SK-MEL-5 (cell line): ENCODE data around the gene ASPSCR1. TPM values are rescaled to one million over a fixed set of nuclear protein-coding genes. Genes with fewer than 3 reads are reported as not detected.
A peak's percentile ranks its signal among the peaks of the same experiment; 100 is the strongest.

Experiments
- DNase-seq: peaks from one replicate; pipeline ENCODE4 v3.0.0-alpha.2; 2016; ENCODE audit warnings: low read depth, low spot score
- in situ Hi-C: cut with HindIII; loops from 2 replicates; pipeline ENCODE4 v1.10.0; 2016; ENCODE audit warnings: low sequenced_read_pairs, high pct_unique_total_duplicates, low pct_unique_long_range_greater_than_20kb
- total RNA-seq: library from RNA; depleted of rRNA; stranded (reverse); fragments of >200 nt; shearing (Covaris generic); gene quantifications from 2 replicates; pipeline ENCODE4 v1.2.3, GENCODE V29; 2014

The ASPSCR1 gene
- total RNA-seq, 1 experiment from 2014 or later: 80.5 TPM

DNA sequence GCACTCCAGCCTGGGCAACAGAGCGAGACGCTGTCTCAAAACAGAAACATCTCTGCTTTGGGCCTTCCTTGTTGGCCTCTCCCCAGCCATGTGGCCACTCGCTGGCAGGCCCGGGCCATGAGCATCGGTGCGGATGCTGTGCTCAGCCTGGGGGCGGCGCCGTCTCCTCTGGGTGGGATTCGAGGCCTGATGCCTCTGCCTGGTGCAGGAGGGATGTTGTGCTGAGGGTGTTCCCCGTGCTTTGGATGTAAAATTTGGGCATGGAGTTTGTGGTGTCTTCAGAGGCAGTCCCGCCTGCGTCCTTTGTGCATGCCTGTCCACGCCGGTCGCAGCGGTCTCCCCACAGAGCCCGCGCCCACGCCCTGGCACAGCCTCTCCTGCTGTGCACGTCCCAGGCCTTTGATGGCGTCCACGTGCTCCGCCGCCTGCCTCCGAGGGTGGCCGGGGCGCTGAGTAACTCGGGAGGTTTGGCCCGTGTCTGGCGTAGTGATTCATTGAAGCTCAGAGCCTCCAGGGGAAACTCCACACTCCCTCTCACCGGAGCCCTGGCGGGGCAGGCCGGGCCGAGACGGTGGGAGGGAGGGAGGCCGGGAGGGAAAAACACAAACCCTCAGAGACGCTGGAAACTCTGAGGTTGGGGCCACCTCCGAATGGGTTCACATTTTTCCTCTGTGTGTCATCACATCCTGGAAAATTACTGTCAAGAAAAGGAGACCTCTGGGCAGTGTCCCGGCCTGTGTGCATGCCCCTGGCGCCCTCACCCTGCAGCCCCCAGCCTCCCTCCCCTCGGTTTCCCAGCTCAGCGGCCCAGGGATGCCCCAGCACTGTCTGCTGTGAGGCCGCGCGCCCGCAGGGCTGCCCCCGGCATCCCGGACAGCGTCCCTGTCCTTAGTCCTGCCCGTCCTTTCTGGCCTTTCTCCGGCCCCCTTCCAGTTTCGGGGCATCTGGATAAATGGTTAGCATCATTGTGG, 26.3 kb downstream of the ASPSCR1 start:
- DNase-seq: peak; percentile 67
- in situ Hi-C loops: no loop called here

DNA sequence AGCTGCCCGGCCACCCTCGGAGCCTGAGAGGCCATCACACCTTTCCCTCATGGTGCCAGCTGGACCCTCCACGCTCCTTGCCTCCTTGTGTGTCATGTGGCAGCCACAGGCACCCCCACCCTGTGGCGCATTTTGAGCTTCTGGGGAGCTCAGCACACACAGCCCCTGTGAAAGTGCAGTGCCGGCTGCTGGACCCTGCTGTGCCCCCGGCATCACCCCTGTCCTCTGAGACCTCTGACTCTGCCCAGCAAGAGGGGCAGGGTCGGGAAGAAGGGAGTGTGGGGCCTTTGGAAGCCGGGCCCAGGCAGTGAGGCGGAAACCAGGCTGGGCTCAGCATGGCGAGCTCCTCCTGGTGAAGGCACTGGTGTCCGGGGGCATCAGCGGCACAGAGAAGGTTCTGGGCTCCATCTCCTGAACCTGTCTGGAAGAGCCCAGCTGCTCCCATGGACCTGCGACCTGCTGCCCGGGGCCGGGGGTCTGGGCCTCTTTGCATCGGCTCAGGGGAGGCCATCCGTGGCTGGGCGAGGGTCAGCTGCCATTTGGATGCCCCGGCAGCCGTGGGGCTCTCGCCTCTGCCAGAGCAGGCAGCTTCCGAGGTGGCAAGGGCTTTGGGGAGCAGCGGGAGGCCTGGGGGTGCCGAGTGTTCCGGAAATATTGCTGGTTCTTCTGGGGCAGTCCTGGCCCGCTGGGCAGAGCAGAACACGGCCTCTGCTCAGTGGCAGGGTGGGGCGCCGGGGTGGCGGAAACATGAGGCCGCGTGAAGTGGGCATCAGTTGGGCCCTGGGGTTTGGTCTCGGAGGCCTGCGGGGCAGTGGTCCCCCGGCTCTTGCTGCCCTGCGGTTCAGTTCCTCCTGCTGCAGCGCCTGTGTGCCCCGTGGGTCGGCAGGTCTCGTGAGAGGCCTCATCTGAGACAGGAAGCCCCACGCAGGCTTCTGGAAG, 27.4 kb downstream of the ASPSCR1 start:
- DNase-seq: no peak
- in situ Hi-C loops: no loop called here

DNA sequence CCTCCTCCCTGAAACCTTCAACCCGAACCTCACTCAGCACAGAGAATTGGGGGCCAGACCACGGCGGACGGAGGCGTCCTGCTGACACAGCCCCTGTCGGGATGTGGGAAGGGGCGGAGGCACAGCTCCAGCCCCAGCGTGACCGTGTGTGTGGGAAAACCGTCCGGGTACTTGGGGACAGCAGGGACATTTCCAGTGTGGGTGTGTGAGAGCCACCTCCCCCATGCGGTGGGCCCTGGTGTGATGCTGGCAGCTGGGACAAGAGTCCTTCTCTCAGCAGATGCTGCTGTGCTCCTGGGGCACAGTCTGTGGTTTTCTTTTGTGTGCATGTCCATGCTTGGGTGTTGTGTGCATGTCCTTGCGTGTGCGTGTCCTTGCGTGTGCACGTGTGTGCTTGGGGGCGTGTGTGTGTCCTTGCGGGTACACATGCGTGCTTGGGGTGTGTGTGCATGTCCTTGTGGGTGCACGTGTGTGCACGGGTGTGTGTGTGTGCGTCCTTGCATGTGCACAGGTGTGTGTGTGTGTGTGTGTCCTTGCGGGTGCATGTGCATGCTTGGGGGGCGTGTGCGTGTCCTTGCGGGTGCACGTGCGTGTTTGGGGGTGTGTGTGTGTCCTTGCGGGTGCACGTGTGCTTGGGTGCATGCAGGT, 28.4 kb downstream of the ASPSCR1 start:
- in situ Hi-C loops: no loop called here
- DNase-seq: no peak

DNA sequence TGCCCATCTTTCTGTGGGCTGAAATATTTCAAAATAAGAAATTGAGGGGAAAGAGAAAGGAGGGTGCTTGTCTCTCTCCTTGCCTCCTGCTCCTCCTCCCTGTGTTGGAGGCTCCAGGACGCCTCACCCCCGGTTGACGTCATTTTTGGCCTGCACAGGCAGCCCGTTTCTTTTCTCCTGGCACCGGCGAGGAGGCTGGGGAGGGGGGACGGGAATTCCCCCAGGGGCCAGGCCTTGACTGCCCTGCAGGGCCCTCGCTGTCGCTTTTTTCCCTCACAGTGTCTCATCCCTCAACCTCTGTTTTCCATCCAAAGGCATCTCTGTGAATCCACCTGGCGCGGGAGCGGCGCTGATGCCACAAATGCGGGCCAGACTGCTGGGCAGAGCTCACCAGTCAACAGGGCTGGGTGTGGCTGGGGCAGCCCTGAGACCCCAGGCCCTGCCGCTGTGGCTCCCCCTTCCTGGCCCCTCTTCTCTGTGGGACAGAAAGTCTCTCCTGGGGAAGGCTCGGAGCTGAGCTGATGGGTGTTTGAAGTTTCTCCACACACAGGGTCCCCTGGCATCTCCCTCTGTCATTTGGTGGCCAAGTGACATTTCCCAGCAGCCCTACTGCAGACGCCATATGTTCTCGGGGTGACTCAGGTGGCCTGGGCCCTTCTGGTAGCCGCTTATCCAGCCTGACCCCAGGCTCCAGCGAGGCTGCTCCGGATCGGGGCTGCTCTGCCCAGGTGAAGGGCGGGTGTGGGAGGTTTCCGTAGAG, 29.2 kb downstream of the ASPSCR1 start:
- in situ Hi-C loops: no loop called here
- no peak for DNase-seq

DNA sequence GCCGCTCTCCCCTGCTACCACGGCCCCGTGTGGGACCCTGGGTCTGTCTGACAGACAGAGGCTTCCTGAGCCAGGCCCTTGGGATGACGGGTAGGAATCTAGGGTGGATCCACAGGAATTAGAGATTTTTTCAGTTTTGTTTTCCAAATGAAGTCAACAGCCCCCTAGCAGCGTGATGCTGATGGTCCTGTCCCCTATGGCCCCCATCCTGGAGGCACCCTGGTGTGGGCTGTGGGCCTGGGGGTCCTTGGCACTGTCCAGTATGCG, 29.7 kb downstream of the ASPSCR1 start:
- in situ Hi-C loops: no loop called here
- no peak for DNase-seq

- DNase-seq: no peak
- in situ Hi-C loops: no loop called here
These were observed 30.2 kb downstream of the ASPSCR1 start for GRCh38 chr17:82007495-82008257.

DNA sequence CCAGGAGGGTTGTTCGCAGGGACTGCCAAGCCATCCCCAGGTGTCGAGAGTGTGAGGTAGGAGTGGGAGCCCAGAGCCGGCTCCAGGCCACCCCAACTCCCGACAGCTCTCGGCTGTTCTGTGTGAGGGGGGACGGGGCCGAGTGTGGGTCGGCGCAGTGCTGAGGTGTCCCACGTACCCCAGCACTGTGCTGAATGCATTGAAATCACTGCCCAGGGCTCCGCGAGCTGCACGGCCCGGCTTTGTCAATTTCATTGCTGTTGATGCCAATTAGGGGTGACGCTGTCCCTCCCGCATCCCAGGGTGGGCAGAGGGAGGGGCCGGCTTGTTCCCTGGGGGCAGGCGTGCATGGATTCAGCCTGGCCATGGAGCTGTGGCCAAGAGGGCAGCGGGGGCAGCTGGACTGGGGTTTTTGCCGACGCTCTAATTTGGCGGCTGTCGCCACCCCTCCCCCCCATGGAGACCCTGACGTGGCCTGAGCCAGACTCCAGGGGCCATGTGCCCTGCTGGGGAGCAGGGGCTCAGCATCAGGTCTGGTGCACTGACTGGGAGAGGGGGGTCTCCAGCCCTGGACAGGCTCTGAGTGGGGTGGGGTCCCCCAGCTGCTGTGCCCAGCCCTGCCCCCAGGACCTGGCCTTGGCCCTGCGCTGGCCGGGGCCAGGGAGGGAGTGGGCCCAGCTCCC, 31.0 kb downstream of the ASPSCR1 start:
- in situ Hi-C loops: no loop called here
- no peak for DNase-seq

DNA sequence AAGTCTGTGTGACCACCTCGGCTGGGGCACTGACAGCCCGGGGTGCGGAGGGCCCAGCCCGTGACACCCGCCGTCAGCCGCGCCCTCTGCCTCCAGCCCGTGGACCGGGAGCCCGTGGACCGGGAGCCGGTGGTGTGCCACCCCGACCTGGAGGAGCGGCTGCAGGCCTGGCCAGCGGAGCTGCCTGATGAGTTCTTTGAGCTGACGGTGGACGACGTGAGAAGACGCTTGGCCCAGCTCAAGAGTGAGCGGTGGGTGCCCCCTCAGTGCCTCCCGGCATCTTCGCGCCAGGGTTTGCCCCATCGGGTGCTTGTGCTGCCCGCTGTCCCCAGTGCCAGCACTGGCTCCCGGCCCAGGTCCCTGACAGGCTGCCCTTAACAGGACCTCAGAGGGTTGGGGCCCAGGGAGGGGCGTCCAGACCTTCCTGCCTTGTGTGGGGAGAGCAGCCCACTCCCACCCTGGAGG, 31.5 kb downstream of the ASPSCR1 start:
- in situ Hi-C loops: no loop called here

GRCh38 chr17:82009413-82009812, 32.0 kb downstream of the ASPSCR1 start:
- in situ Hi-C loops: no loop called here
- DNase-seq: no peak

More for the DNA sequence above, 31.5 kb downstream of the ASPSCR1 start:
- DNase-seq: no peak

DNA sequence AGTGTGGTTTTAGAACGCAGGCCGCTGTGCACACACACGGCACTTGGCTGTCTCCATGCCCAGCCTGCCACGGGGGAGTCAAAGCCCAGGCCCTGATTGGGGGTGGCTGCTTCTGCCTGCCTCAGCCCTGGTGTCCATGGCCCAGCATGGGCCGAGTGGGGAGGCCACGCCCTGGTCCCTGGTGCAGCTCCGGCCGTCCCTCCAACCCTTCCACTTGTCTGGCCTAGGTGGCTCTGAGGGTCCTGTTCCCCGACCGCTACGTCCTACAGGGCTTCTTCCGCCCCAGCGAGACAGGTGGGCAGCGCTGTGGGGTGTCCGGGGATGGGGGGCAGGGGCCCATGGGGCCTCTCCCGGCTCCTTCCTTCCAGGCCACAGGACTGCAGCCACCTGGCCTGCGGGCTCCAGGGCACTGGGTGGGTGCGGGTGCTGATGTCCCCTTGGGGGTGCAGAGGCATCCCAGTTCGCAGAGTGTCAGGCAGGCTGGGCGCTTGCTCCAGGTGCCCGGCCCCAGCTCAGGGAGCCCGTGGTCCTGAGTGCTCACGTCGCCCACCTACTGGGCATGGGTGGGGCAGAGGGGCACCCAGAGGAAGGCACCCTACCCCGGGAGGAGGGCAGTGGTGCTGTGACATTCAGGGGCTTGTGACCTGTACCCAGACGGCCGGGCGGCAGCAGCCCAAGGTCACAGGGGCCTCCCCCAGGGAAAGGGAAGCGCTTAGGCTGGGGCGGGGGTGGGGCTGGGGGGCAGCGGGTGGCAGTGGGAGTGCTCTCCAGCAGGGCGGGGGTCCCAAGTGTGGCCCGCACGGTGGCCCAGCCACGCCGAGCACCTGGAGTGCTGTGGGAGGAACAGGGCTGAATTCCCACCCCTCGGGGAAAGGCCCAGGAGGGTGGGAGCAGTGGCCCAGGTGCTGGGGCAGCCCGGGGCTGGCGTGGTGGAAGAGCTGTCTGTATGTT, 33.4 kb downstream of the ASPSCR1 start:
- in situ Hi-C loops: no loop called here
- DNase-seq: no peak

DNA sequence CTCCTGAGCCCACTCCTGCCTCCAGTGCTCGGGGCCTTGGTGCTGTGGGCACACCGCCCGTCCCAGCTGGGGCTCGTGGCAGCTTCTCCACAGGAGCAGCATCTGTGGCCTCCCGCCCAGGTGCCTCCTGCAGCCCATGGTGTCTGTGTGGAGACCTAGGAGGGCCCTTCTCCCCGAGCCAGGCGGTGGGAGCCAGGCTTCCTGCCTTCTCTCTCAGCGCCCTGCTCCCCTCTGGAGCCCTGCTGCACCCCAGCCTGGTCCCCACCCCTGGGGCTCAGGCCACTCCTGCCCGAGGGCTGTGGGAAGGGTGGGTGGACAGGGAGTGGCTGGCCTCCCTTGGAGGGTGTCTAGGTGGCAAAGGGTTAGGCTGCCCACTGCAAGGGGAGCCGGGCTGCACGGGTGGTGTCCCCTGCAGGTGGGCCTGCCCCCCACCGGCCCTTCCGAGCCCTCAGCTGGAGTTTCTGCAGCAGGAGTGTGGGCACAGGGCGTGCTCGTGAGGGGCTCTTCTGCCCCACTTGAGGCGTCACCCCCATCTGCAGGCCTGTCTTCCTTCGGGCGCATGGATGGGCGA, 34.3 kb downstream of the ASPSCR1 start:
- in situ Hi-C loops: no loop called here
- DNase-seq: no peak

GRCh38 chr17:82012261-82012639, 34.8 kb downstream of the ASPSCR1 start:
- no peak for DNase-seq
- in situ Hi-C loops: no loop called here

- DNase-seq: no peak
- in situ Hi-C loops: no loop called here
These were observed 35.3 kb downstream of the ASPSCR1 start for GRCh38 chr17:82012640-82013295.

GRCh38 chr17:82013341-82013740, 35.9 kb downstream of the ASPSCR1 start:
- DNase-seq: no peak
- in situ Hi-C loops: no loop called here
